HG03439 (cell line): ENCODE measurements around the gene SLC35G1.

Source experiments
- ATAC-seq: cut with Tn5 transposase; IDR thresholded peaks from one replicate; pipeline ENCODE4 v1.9.1; 2021; ENCODE audit warnings: mild to moderate bottlenecking, moderate library complexity; ENCODE audit not compliant: unreplicated experiment

SLC35G1 gene

GRCh38 chr10:93875032-93875358, 18.8 kb upstream of the SLC35G1 start:
- no peak for ATAC-seq

DNA sequence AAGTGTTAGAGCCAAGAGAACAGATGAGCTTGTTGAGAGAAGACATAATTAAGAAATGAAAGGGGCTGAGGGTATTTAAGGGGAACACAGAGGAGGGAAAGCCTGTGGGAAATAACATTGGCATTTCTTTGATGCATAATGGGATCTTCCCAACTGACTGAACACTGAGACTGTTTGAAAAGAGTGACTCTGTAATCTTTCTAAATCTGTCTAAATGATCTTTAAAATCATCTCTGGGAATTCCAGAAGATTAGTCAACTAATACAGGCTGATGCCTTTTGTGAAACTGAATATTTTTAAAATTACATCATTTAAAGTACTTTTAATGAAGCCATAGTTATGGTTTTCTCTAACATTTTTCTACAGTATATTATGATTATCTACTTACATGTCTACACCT, 17.4 kb upstream of the SLC35G1 start:
- ATAC-seq: no peak

- no peak for ATAC-seq
Observed at GRCh38 chr10:93879273-93879672, 14.5 kb upstream of the SLC35G1 start.

DNA sequence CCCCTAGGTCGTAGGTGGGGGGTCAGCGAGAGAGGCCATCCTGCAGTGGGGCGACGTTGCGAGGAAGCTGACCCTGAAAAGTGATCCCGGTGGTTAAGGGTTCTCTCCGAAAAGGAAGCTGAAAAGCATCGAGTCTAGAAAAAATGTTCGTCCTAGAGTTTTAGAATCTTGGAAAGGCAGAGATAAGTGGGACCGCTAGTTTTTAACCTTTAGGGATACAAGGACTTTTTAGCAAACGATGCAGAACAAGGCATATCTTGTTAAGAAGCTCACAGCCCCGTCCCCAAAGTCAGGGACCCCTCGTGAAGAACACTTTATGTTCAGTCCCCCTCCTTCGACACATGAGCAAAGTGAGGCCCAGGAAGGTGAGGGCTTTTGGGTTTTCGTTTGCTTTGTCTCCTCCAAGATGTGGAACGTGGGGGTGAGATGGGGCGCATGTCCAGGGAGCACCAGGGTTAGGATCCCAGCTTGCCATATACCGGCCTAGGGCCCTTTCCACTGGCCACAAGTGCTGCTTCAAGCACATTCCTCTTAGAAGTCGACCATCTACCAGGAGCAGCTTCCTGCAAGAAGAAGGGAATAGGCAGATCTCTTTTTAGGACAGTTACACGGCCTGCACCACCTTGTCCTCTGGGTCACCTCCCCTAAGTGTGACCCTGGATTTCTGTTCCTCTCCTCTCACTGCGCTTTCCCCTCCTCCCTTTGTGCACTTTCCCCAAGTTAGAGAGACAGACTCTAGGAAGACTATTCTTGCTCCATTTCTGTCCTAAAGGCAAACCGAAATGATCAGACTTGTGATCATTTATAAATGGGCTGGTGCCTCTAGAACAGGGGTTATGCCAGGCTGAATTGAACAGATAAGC, 969 bp downstream of the SLC35G1 start:
- ATAC-seq: no peak

DNA sequence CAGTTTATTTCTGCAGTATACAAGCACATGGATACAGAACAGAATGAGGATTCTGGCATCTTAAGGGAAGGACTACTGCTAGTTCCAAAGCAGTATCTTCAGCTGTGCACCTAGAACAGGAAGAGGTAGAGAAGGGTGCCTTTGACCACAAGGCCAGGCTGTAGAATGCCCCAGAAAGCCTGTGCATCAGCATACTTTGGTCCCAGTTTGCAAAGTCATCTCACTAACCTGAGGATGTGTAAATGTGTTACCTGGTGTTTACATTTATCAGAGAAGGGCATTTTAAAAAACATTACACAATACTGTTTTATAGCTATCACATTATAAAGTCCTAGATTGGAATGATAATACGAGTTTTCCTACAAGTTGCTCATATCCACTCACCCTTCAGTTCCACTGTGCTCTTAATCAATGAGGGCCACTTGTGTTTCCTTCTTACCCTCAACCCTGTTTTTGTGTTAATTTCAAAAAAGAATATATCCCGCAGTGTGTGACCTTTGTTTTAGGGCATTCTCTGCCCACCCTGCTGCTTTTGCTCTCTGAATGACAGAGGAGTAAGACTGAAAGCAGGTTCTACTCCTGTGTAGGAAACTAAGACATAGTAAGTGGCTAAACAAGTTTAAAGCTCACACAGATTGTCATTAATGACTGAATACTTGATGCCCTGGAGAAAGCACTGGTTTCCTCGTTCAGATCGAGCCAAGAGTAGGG, 3.4 kb downstream of the SLC35G1 start:
- ATAC-seq: no peak

GRCh38 chr10:93899109-93899508, 5.3 kb downstream of the SLC35G1 start:
- no peak for ATAC-seq

DNA sequence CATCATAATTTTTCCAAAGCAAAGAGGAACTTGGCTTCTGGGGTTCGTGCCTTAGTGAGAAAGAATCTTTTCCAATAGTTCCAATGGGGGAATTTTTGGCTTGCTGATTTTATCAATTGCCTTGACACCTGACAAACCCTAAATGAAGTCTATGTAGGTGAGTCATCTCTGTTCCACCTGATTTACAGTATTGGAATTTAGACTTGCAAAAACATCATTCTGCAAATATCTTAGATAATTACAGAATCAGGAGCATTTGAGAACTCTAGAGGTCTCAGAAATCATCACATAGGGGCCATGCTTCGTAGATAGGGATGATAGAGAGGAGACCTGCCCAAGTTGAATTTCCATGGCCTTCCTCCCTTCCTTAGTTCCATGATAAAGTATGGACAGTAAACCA, 9.3 kb downstream of the SLC35G1 start:
- no peak for ATAC-seq

GRCh38 chr10:93904901-93905300, 11.1 kb downstream of the SLC35G1 start:
- no peak for ATAC-seq

DNA sequence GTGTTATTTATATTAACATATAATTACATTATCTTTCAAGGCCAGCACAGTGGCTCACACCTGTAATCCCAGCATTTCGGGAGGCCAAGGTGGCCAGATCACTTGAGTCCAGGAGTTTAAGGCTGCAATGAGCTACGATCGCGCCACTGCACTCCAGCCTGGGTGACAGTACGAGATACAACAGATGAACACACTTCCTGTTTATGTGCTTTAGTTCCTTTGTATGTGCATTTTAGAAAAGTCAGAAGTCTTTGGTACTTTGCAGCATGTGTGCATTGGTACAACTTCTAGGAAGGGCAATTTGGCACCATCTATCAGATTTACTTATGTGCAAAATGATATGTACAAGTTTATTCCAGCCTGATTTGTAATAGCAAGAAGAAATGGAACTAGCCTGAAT, 13.3 kb downstream of the SLC35G1 start:
- ATAC-seq: no peak

GRCh38 chr10:93911866-93912265, 18.1 kb downstream of the SLC35G1 start:
- no peak for ATAC-seq

DNA sequence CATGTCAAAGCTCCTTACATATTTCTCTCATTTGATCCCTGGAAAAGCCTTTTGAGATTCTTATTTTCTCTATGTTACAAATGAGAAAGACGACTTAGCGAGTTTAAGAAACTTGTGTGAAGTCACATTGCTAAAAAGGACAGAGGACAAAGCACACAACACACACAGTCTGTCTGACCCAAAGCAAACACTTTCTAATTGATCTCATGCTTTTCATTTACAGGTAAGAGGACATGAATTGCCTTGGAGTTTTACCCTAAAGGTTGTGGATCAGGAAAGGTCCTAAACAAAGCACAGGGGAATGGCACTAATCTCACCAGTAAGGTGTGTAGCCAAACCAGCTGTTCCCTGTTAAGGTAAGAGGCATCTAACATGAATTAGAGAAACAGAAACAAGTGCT, 18.7 kb downstream of the SLC35G1 start:
- ATAC-seq: no peak

DNA sequence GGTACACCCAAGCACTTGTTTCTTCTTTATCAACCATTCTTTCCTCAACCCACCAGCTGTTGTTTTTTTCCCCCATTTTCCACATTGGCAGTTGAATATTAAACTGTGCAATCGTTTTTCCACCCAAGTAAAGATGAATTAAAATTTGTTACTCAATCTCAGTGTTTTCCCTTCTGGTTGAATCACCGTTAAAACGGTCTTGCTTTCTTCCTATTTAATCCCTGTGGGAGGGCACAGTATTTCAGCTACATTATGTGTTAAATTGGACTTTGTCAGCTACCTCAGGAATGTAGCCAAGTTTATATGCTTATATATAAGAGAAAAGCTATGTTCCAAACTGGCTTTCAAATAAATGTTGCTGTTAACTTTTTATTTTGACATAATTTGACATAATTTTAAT, 19.9 kb downstream of the SLC35G1 start:
- no peak for ATAC-seq

DNA sequence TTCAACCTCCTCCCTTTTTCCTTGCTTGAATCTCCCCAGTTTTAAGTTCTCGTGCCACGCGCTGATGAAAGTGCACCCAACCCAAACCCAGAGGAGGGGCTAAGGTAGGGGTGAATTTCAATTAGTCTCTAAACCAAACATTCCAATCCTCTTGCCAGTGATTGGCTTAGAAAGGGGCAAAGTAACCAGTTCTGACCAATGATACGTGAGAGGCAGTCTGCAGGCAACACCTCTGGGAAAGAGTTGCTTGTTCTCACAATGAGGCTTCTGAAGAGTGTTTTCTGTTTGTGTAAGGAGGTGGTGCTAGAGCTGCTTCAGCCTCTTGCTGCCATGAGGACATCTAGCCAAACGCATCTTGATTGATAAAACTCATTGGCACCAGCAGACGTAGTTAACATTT, 21.8 kb downstream of the SLC35G1 start:
- ATAC-seq: no peak

GRCh38 chr10:93916257-93917063, 22.7 kb downstream of the SLC35G1 start:
- ATAC-seq: no peak

DNA sequence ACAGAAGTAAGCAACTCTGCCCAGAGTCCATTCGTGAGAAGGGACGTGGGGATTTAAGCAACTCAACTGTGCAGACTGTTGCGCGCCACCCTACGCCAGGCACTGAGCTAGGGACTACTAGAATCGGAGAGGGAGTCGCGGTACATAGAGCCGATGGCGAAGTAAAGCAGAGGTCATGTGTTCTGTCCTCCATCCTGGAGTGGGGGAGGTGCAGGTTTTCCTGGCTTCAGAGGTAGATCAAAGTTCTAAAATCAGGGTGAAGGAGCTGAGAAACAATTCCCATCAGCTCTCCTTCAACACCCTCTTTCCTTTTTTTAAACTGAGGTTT, 23.2 kb downstream of the SLC35G1 start:
- no peak for ATAC-seq

GRCh38 chr10:93917821-93918220, 24.0 kb downstream of the SLC35G1 start:
- ATAC-seq: no peak

DNA sequence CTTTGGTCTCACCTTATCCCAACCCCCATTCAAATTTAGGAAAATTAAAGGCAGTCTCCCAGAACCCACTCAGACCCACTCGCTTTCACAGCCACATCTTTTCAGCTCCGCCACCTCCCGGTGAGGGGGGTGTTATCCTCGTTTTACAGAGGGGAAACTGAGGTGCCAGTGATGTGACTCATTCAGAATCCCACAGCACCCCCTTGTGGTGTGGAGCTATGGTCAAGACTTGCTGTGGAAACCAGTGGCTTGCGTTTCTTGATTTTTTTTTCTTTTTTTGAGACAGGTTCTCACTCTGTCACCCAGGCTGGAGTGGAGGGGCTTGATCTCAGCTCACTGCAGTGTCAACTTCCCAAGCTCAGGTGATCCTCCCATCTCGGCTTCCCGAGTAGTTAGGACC, 27.6 kb downstream of the SLC35G1 start:
- ATAC-seq: no peak

DNA sequence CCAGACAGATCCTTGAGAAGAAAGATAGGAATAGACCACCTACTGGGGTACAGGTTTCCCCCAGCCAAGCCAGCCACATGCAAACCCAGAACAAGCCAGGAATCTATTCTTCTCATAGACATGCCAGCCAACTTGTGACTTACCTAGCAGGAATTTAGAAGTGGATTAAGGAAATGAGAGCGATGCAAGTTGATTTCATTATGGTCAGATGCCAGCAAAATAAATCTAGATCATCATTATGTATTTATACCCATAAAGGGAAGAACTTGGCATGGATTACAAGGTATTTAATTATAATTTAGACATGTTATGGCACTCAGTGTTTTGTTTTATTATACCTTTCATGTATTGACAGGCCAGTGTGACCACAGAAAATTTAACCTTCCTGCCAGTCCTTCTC, 32.8 kb downstream of the SLC35G1 start:
- ATAC-seq: no peak

- no peak for ATAC-seq
Observed at GRCh38 chr10:93938140-93938539, 44.4 kb downstream of the SLC35G1 start.

DNA sequence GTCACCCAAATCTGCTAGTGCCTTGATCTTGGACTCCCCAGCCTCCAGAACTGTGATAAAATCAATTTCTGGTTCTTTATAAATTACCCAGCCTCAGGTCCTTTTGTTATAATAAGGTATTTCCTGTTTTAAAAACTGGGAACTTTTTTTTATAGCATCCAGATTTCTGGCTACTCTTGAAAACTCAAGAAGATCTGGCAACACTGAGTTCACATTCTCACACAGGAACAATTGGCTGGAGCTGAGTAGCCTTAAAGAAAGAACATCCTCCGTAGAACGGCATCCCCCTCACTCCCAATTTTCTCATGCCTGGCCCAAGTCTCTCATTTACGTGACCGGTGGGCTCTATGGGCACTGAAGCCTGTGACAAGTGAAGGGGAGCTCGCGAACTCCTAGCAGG, 47.1 kb downstream of the SLC35G1 start:
- ATAC-seq: no peak

- ATAC-seq: no peak
Observed at GRCh38 chr10:93941606-93942005, 47.8 kb downstream of the SLC35G1 start.

GRCh38 chr10:93945819-93946218, 52.0 kb downstream of the SLC35G1 start:
- ATAC-seq: no peak
